Loucy (cell line): ENCODE results near the gene ARHGAP42.

Experiments used
- CTCF ChIP-seq: fragments of 200-600 bp; sonication (generic); conservative IDR thresholded peaks from 2 replicates; pipeline ENCODE4 v1.5.1; 2014; ENCODE audit warnings: mild to moderate bottlenecking, antibody characterized with exemption, low read length
- EZH2phosphoT487 ChIP-seq: fragments of 200-600 bp; IDR thresholded peaks from 2 replicates; pipeline ENCODE4 v1.6.1; 2018; ENCODE audit warnings: antibody characterized with exemption, mild to moderate bottlenecking, moderate library complexity, borderline replicate concordance

GRCh38 chr11:100816823-100817222, 129.7 kb downstream of the ARHGAP42 start:
- TF ChIP-seq CTCF (no peak), EZH2phosphoT487 (no peak)
